Anterior cingulate cortex (tissue), 58 donors: Measurements from ENCODE around the gene XIRP2.

Experiments
- DNase-seq, 58 donors: peaks; one replicate each; lab custom pipeline; 2025; lab: John Stamatoyannopoulos, UW

XIRP2 gene

DNA sequence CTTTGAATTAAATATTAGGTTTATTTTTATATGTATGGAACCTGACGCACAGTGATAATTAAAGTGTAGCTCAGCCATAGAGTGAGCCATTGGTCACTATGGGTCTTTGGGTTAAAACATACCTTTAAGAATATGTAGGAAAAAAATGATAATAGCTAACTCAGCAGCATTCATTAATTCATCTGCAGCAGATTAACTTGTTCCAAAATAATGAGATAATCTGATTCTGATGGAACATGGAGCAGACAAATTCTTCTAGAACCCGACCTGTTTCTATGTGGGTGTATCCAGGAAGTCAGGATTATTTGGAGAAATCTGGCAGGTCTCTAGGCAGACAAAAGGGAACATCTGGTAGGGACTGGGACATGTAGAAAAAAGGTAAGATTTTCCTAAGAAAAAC is at the start of gene XIRP2:
Gene XIRP2, plus strand, starts transcription at position 301 of the 400 bp plus-strand sequence. CDS start 15,003 bp downstream, outside the sequence.
- no peak for DNase-seq

- no peak for DNase-seq
These were observed 47.1 kb upstream of the XIRP2 start for GRCh38 chr2:166841152-166841551.

GRCh38 chr2:166841679-166842078 is 46.6 kb upstream of the XIRP2 start:
- no peak for DNase-seq

- DNase-seq, result no peak
These were observed 44.2 kb upstream of the XIRP2 start for GRCh38 chr2:166844111-166844510.

DNA sequence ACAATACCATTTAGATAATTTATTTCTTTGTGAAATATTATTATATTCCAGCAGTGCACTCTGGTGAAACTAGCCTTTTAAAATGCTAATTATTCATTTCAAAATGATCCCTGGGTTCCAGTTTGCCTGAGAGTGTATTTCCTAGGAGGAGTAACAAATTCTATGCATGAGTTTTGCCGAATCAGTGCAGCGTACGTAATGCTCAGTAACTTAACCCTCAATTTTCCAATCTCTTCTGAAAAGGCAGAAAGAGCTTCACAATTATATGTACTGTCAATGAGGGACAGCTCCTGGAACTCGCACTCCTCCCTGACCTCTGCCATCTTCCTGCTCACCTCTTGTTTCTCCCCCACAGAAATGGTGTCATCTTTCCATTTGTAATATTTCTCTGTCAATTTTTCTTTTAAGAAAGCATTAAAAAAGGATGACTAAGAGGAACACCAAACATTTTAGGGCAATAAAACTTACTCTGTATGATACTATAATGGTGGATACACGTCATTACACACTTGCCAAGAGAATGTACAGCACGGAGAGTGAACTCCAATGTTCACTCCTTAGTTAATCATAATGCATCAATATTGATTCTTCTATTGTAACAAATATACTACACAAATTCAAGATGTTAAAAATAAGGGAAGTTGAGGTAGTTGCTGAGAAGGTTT is 25.7 kb upstream of the XIRP2 start:
- DNase-seq, result no peak

DNA sequence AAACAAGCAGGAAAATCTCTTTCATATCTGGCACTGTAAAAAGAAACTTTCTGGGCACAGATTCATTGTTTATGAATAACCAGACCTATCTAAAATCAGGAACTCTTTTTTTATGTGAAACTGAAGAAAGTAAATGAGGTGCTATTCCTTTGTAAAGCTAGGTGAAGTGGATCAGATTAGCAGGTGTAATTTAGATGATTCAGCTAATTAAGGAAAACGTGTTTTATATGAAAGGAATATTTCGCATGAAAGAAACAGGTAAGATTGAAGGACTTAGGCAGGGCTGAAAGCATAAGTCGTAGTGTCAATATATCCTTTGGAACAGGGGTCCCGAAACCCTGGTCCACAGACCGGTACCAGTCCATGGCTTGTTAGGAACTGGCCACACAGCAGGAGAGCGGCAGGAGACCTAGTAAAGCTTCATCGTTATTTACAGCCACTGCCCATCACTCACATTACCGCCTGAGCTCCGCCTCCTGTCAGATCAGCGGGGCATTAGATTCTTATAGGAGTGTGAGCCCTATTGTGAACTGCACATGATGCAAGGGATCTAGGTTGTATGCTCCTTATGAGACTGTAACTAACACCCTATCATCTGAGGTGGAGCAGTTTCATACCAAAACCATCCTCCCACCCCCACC is 20.3 kb upstream of the XIRP2 start:
- no peak for DNase-seq

DNA sequence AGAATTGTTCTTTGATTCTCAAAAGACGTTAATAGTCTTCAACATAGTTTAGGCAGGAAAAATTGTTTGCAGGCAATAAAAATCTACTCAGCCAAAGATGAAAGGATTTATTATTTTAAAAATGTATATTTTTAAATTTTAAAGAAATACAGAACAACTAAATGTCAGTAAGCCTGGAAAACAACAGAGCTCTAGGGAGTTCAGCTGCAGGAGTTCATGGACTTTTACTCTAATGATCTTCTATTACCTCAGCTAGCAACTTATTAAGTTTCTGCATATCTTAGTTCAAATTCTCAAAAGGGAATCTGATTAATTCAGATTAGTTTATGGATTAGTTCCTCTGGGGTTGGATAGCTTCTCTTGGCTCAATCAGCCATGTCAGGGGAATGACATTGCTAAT is 17.9 kb upstream of the XIRP2 start:
- no peak for DNase-seq

- DNase-seq, result no peak
These were observed 7.1 kb upstream of the XIRP2 start for GRCh38 chr2:166881177-166881576.

- no peak for DNase-seq
These were observed 5.4 kb upstream of the XIRP2 start for GRCh38 chr2:166882851-166883250.

- no peak for DNase-seq
These were observed 3.4 kb downstream of the XIRP2 start for GRCh38 chr2:166891727-166892126.

- no peak for DNase-seq
These were observed 4.1 kb downstream of the XIRP2 start for GRCh38 chr2:166892397-166892796.

GRCh38 chr2:166895243-166895642 is 7.0 kb downstream of the XIRP2 start:
- no peak for DNase-seq

- DNase-seq, result no peak
These were observed 9.4 kb downstream of the XIRP2 start for GRCh38 chr2:166897666-166898065.

GRCh38 chr2:166899676-166900075 is 11.4 kb downstream of the XIRP2 start:
- no peak for DNase-seq

GRCh38 chr2:166900700-166901099 is 12.4 kb downstream of the XIRP2 start:
- DNase-seq, result no peak

DNA sequence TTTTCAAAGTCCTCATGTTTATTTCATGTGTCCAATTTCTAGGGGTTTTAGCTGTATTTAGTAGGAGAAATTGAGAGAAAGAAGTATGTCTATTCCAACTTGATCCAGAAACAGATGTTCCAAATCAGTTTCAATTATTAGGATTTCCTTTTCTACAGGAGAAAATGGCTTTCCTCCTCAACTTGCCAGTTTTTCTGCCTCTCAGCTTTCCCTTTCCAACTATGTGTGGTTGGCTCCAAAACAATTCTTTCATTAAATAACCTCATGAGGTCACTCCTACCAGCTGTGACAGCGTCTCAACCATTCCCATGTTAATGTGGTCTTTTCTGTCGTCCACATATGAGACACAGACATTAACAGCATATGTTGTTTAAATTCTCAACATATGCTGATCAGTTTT is 13.1 kb downstream of the XIRP2 start:
- DNase-seq, result no peak

DNA sequence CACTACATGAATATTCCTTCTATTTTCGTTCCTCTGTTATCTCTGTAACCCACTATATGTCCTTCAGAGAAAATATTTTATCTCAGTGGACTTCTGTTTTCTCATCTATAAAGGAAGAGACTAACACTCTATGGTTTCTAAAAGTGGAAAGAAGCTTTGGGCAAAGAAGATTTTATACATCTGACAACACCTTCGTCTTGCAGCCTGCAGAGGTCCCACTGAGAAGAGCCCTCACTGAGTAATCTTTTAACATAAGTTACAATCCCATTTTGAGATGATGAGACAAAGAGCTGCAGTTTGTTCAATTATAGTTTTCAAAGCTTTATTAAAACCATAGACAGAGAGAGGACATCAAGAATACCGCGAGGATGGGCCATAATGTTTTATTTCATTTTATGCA is 28.7 kb downstream of the XIRP2 start:
- DNase-seq, result no peak

GRCh38 chr2:166917415-166917814 is 29.1 kb downstream of the XIRP2 start:
- no peak for DNase-seq

GRCh38 chr2:166921261-166921896 is 33.1 kb downstream of the XIRP2 start:
- no peak for DNase-seq

GRCh38 chr2:166924967-166925366 is 36.7 kb downstream of the XIRP2 start:
- no peak for DNase-seq

- DNase-seq, result no peak
These were observed 38.4 kb downstream of the XIRP2 start for GRCh38 chr2:166926657-166927056.

GRCh38 chr2:166932032-166932431 is 43.8 kb downstream of the XIRP2 start:
- DNase-seq, result no peak
